Cardiac septum (tissue), 1 donor: ENCODE results near the gene MOK. TPM values are rescaled to one million over a fixed set of nuclear protein-coding genes. Genes with fewer than 3 reads are reported as not detected.
"Not testable (repeated sequence)": the region's sequence is repeated elsewhere in the genome, so short reads cannot be mapped to it uniquely, and the experiment has no call there.

Source experiments
- DNase-seq: peaks from one replicate; pipeline ENCODE4 v3.0.0-alpha.2; 2020; ENCODE audit warnings: low spot score
- intact Hi-C: fragments of 100-400 bp; cut with DNase I; formaldehyde crosslinking; loops from one replicate; pipeline ENCODE4 v1.14.0; 2022
- total RNA-seq: library from RNA; stranded (reverse); fragmentation: NEBNext Ultra II Directional; extraction: Animal tissue kit (Norgen Biotek cat#: 25700); gene quantifications from one replicate; pipeline ENCODE4 v1.2.1, GENCODE V29; 2021
- donor health status: DM: no; HTN: no; CAD: no.

The MOK gene
- total RNA-seq, 1 donor from 2014 or later: 9.5 TPM

GRCh38 chr14:102252834-102253801, 51.8 kb downstream of the MOK start:
- intact Hi-C loops: no loop called here
- DNase-seq: no peak

DNA sequence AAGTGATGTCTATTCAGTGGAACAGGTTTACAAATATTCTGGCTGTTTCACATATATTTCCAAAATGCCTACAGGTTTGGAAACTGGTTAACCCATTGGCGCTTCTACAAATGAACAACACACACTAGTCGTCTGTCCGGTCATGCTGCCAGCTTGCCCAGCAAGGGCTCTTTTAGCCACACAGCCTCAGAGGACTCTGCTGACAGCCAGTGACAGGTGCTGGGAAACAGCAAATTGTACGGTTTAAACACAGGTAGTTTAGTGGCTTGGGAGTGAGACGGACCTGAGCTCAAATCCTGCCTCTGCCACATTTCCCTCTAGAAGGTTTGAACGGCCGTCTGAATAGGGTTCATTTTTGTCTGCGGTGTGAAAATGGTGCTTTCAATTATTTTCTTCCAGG, 53.8 kb downstream of the MOK start:
- intact Hi-C loops: no loop called here

DNA sequence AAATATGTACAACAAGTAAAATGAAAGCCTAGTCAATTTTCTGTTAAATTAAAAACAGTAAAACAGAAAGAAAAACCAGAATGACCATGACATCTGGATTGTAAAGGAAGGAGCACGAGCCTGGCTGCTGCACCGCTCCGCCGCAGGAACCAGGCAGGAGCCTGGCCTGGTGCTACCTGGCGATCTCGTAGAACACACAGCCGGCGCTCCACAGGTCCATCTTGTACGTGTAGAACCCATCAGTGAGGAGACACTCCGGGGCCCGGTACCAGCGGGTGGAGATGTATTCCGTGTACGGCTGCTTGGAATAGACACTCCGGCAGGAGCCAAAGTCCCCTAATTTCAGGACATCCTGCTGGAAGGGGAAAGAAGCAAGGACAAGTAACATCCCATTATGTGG, 54.3 kb downstream of the MOK start:
- intact Hi-C loops: no loop called here
- DNase-seq: no peak

More for the DNA sequence above, 53.8 kb downstream of the MOK start:
- DNase-seq: no peak

- intact Hi-C loops: no loop called here
- no peak for DNase-seq
Measured at GRCh38 chr14:102249981-102250380, 55.0 kb downstream of the MOK start.

DNA sequence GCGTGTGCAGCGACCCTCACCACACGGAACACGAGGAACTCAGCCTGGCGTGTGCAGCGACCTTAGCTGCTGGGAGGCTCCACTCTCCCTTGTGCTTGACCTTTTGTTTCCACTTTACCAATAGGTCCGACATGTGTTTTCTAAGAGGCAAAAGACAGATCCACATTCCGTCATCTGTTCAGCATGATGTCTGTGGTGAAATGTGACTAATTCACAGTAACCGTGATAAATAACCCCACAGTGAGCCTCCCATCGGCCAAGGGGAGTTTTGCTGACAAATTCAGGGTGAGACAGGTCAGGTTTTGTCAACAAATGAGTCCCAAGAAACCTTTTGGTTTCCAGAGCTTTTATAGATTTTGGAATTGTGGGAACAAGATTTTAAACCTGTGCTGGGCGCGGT, 55.9 kb downstream of the MOK start:
- intact Hi-C loops: no loop called here
- no peak for DNase-seq

DNA sequence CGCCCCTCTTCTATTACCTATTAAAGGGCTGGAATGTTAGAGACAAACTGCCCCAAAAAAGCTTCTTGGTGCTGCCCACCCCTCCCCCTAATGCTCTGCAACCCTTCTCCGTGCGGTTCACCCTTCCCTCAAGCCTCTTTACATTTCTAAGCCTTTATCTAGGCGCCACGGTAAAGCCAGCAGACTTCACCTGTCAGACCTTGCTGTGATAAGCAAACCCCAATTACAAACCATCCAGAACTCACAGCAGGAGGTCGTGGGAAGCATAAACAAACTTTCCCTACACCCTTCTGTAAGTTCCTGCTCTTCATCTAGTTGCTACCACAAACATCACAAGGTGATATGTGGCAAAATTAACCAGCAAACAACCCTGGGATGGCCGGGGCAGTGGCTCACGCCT, 56.8 kb downstream of the MOK start:
- DNase-seq: no peak
- intact Hi-C loops: no loop called here

- no peak for DNase-seq
- intact Hi-C loops: no loop called here
Measured at GRCh38 chr14:102246071-102246470, 58.9 kb downstream of the MOK start.

DNA sequence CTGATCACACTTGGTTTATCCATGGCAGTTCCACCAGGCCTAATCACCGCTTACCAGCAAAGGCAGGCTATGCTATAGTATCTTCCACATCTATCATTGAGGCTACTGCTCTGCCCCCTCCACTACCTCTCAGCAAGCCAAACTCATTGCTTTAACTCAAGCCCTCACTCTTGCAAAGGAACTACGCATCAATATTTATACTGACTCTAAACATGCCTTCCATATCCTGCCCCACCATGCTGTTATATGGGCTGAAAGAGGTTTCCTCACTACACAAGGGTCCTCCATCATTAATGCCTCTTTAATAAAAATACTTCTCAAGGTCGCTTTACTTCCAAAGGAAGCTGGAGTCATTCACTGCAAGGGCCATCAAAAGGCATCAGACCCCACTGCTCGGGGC, 61.2 kb downstream of the MOK start:
- DNase-seq, intact Hi-C loops: not testable (repeated sequence)

DNA sequence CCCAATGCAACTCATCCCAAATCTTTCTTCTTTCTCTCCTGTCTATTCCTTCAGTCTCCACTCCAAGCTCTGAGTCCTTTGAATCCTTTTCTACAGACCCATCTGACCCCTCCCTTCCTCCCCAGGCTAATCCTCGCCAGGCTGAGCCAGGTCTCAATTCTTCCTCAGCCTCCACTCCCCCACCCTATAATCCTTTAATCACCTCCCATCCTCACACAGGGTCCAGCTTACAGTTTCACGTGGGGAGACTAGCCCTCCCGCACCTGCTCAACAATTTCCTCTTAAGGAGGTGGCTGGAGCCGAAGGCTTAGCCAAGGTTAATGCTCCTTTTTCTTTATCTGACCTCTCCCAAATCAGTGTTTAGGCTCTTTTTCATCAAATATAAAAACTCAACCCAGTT, 63.8 kb downstream of the MOK start:
- intact Hi-C loops: no loop called here
- no peak for DNase-seq

DNA sequence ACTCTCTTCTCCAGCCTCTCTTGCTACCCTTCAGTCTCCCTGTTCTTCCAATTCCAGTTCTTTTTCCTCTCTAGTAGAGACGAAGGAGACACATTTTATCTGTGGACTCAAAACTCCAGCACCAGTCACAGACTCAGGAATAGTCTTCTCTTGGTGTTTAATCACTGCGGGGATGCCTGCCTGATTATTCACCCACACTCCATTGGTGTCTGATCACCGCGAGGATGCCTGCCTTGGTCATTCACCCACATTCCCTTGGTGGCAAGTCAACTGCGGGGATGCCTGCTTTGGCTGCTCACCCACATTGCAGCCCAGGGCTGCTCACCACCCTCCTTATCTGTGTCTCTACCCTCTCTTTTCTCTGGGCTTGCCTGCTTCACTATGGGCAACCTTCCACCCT, 64.5 kb downstream of the MOK start:
- intact Hi-C loops: not testable (repeated sequence)

GRCh38 chr14:102239231-102239630, 65.7 kb downstream of the MOK start:
- DNase-seq: no peak
- intact Hi-C loops: loop anchor here (10.0 kb wide), 1 partner anchor 276 kb away; no protein-coding TSS in a partner anchor

More for the DNA sequence above, 64.5 kb downstream of the MOK start:
- not testable (repeated sequence) for DNase-seq

- intact Hi-C loops: loop anchor here (10.0 kb wide), 1 partner anchor 276 kb away; no protein-coding TSS in a partner anchor
- no peak for DNase-seq
Measured at GRCh38 chr14:102238766-102239165, 66.2 kb downstream of the MOK start.

DNA sequence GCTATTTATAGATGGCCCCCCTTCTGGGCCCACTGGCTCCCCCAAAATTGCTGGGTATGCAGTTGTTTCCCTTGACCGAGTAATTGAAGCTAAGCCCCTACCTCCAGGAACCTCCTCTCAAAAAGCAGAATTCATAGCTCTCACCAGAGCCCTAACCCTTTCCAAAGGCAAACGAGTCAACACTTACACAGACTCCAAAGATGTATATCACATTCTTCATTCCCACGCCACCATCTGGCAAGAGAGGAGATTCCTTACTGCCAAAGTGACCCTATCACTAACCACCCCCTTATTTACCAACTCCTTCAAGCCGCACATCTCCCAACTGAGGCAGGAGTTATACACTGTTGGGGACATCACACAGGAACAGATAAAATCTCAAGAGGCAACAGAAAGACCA, 66.8 kb downstream of the MOK start:
- DNase-seq: no peak
- intact Hi-C loops: loop anchor here (10.0 kb wide), 1 partner anchor 277 kb away; no protein-coding TSS in a partner anchor

DNA sequence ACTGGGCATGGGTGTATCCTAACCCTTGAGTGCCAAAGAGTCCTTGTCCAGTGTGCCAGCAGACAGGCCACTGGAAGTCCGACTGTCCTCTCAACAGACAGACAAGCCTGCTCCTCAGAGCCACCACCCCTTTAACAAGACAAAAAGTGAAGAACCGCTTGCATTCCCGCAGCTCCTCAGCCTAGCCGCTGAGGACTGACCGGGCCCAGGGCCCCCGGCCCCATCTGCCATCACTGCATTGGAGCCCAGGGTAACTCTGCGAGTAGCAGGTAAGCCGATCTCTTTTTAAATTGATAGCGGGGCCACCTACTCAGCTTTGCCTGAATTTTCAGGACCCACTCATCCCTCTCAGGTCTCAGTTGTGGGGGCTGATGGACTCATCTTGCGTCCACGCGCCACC, 68.9 kb downstream of the MOK start:
- no peak for DNase-seq
- intact Hi-C loops: loop anchor here (10.0 kb wide), 1 partner anchor 279 kb away; no protein-coding TSS in a partner anchor

- intact Hi-C loops: loop anchor here (1.0 to 10.0 kb wide), 3 partner anchors 69 to 279 kb away; partner anchors contain the start of gene MOK
- peak; percentile 90 for DNase-seq
Measured at GRCh38 chr14:102235275-102235897, 69.6 kb downstream of the MOK start.

GRCh38 chr14:102234331-102235264, 70.4 kb downstream of the MOK start:
- intact Hi-C loops: loop anchor here (1.0 to 10.0 kb wide), 3 partner anchors 70 to 280 kb away; partner anchors contain the start of gene MOK
- no peak for DNase-seq

DNA sequence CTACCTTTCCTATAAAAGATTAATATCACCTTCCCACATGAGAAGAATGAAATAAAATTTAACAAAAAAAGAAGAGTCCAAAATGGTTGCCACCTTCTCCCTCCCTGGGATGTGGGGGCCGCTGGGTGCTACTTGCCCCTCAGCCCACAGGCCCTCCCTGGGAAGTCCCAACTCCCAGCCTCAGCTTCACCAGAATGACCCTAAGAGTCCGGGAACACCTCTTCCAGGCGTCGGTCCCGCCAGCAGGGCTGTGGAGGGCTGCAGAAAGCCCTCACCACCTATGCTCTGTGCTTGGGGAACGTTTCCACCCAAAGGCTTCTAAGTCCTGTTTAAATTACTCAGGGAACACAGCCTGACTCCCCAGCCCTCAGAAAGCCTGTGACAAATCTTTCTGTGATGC, 71.9 kb downstream of the MOK start:
- no peak for DNase-seq
- intact Hi-C loops: loop anchor here (10.0 kb wide), 1 partner anchor 282 kb away; no protein-coding TSS in a partner anchor

GRCh38 chr14:102232348-102232625, 72.7 kb downstream of the MOK start:
- intact Hi-C loops: loop anchor here (10.0 kb wide), 1 partner anchor 283 kb away; no protein-coding TSS in a partner anchor
- no peak for DNase-seq
